HG03558 (cell line): ENCODE results near the gene TMEM151B.

Experiments used
- ATAC-seq: cut with Tn5 transposase; IDR thresholded peaks from one replicate; pipeline ENCODE4 v1.9.1; 2021; ENCODE audit warnings: moderate number of reproducible peaks; ENCODE audit not compliant: unreplicated experiment; ENCODE audit errors: extremely low read depth

The TMEM151B gene

DNA sequence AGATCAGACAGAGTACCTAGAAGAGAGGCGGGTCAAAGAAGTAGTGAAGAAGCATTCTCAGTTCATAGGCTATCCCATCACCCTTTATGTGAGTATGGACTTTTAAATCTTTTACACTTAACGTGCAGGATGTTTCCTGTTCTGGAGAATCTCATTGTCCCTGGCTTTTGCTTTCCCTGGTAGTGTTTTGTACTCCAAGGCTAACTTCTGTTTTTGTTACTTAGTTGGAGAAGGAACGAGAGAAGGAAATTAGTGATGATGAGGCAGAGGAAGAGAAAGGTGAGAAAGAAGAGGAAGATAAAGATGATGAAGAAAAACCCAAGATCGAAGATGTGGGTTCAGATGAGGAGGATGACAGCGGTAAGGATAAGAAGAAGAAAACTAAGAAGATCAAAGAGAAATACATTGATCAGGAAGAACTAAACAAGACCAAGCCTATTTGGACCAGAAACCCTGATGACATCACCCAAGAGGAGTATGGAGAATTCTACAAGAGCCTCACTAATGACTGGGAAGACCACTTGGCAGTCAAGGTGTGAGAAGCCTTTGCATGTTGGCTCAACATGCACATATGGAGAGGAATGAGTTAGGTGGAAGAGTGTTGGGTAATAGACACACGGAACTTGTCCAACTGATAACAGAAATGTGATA is 20.1 kb upstream of the TMEM151B start:
- no peak for ATAC-seq

DNA sequence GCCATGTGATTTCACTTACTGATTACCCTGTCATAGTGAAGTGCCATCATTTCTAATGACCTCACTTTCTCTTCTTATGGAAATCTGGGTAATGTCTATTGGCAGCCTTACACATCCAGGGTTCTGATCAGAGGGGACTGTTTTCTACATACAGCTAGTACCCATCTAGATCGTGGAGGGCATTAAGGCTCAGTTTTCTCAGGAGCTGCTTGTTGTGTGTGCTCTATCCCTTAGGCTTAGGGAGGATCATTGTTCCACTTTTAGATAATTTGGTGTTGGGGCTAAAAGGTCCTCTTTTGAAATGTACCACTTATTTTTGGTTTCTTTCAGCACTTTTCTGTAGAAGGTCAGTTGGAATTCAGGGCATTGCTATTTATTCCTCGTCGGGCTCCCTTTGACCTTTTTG is 19.5 kb upstream of the TMEM151B start:
- ATAC-seq, result no peak

DNA sequence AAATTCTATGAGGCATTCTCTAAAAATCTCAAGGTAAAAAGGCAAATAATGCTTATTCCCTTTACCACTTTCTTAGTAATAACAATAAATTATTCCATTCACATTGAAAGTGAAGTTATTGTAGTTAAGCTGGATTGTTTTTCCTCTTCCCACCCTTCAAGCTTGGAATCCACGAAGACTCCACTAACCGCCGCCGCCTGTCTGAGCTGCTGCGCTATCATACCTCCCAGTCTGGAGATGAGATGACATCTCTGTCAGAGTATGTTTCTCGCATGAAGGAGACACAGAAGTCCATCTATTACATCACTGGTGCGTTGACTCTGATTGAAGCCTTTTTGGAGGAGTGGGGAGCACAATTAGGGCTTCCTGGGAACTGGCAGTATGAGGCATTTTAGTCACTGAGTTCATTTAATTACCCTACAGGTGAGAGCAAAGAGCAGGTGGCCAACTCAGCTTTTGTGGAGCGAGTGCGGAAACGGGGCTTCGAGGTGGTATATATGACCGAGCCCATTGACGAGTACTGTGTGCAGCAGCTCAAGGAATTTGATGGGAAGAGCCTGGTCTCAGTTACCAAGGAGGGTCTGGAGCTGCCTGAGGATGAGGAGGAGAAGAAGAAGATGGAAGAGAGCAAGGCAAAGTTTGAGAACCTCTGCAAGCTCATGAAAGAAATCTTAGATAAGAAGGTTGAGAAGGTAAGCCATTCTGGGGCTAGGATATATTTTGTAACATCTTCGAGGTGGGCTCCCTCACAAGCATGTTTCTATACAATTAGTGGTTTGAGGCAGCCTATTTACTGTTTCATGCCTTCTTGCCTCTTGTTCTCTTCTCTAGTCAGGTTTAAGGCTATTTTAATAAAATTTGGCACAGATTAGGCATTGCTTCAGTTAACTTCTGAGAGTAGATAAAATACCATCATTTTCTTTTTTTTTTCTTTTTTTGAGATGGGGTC is 18.4 kb upstream of the TMEM151B start:
- ATAC-seq, result no peak

DNA sequence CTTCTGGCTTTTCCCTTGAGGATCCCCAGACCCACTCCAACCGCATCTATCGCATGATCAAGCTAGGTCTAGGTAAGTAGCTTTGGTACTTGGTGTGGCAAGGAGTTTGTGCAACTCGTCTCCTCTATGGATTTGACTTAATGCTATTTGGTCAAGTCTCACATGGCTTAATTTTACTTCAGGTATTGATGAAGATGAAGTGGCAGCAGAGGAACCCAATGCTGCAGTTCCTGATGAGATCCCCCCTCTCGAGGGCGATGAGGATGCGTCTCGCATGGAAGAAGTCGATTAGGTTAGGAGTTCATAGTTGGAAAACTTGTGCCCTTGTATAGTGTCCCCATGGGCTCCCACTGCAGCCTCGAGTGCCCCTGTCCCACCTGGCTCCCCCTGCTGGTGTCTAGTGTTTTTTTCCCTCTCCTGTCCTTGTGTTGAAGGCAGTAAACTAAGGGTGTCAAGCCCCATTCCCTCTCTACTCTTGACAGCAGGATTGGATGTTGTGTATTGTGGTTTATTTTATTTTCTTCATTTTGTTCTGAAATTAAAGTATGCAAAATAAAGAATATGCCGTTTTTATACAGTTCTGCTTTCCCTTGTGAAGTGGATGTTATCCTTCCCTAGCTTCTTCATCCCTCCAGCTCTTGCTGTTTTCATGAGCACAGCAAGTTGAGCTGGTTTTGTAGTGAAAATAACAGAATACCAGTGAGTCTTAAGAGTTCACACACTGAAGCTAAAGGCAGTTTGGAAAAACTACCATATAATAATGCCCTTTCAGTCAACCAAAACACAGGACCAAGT is 16.7 kb upstream of the TMEM151B start:
- ATAC-seq, result no peak

DNA sequence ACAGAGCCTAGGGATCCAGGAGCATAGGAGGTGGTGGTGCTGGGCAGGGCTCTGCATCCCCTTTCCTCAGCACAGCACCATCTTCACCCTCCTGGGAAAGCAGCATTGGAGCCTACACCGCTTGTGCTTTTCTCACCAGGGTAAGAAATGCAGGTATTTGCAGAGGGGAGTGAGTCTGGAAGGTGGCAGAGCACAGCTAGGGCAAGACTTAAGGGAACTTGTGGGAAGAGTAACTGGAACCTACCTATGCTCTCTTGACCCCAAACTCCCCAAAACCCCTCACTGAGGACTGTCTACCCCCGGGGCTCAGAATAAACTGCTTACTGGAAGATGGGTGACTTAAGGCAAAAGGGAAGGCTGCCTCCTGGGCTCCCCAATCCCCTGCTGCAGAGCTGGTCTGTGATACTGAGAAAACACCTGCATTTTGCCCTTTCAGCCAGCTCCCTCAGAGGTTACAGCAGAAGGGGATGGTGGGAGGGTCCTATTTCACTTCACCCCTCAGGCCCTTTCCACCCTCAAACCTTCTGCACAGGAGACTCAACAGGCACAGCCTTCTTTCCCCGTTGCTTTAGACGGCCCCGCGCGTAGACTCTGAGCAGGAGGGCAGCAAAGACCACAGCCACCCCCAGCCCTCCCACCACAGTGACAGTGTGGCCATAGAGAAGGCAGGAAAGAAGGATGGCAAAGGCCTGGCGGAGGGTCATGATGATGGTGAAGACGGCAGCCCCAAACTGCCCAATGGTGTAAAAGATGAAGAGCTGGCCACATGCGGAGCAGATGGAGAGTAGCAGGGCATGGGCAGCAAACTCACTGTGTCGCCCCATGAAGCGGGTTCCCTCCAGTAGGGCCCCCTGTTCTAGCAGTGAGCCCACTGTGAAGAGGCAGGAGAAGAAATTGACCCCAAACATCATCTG is 15.8 kb upstream of the TMEM151B start:
- ATAC-seq, result no peak

DNA sequence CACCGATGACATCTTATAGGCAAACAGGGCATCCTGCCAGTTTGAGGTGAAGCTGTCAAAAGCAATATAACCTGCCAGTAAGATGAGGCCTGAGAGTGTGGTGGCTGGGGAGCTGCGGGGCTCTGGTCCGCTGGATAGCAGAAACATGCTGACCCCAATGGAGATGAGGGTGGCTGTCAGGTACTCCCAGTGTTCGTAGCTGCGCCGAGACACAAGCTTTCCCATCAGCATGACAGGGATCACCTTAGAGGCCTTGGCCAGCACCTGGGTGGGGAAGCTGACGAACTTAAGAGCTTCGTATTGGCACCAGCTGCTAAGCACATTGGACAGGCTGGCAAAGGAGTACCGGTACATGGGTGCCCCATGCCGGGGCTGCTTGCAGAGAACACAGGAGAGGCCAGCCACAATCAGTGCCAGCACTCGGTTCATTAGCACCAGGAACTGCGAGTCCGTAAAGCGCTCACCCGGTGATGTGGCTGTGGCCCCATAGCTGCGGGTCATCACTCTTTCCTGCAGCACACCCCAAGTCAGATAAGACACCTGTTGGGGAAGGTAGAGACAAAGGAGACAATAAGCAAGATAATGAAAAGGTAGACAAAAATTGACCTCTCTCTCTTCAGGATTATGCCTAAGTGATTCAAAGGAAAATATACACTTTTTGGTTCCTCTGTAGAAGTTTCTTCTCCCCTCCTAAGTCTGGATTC is 15.0 kb upstream of the TMEM151B start:
- ATAC-seq, result no peak

DNA sequence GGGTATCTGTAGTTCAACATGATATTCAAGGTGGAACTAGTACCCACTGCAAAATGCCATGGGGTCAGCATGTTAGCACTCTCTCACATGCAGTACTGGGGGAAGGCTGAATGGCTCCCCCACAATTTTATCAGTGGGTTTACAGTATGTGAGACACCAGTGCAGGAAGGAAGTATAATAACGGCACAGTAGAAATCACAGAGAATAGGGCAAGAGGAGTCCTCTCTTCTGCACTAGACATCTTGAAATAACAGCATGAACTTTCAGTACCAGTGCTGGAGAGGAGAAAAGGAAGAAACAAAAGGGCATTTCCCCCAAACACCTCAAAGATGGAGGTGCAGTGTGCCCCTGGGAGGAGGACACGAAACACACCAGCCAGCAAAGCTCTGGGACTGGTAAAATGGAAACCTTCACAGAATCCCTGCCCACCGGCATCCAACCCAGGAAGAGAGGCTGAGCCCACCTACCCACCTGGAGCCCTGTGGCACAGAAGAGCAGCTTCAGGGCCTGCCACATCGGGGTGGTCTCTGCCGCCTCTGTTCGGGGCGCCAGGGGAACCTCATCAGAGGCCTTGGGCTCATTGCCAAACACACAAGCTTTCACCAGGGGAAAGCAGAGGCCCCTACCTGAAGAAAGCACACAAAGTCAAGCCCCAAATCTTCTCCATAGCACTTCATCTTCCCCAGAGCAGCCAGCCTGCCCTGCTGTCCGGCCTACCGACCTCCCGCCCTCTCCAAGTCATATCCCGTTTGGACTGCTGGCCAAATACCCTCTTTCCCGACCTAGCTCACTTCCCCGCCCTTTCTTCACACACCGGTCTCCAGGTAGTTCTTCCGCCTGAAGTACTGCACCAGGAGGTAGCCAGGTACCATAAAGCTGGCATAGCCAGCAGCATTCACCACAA is 14.1 kb upstream of the TMEM151B start:
- ATAC-seq, result no peak

DNA sequence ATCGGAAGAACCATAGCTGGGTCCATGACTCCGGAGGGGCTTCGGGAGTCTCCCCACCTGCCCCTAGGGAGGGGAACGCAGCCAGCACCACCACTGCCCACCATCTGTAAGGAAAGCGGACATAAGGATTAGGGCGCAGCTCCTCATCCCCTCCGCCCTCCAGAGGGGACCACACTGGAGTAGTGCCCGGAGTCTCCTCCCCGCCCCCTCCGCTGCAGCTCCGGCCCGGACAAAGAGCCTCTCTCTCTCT is 13.6 kb upstream of the TMEM151B start:
- no peak for ATAC-seq

DNA sequence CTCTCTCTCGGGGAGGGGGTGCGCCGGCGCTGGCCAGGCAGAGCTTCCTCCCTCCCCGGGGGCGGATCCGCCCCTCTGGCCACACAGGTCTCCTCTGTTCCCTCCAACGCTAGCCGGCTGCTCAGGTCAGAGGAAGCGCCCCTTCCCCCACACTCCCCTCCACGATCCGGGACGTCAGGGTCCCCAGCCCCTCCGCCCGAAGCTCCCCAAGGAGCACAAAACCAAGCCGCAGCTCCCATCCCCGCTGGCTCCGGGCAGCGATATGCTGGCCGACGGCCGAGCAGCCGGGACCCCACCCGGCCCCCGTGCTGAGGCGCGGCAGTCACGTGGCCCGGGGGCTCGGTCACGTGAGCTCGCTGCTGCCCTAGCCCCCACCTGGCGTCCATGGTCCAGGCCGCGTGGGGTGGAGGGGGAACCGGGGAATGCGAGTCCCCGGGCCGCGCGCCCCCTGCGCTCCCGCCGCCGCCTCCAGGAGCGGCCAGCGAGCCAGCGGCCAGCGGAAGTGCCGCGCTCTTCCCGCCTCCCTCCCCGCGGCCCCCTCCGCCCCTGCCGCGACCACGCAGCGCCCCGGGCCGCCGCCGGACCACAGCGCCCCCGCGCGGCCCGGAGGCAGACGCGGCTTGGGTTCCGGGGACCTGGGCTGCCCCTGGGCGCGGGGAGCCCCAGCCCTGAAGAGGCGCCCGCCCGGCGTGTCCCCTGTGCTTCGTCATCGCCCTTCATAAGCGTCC is 13.1 kb upstream of the TMEM151B start, which contains the start of gene SLC35B2:
Gene SLC35B2 (minus strand): TSS at position 504 of the 728 bp plus-strand sequence. CDS start 118 bp downstream, at position 386.
- ATAC-seq, result peak; percentile 19

DNA sequence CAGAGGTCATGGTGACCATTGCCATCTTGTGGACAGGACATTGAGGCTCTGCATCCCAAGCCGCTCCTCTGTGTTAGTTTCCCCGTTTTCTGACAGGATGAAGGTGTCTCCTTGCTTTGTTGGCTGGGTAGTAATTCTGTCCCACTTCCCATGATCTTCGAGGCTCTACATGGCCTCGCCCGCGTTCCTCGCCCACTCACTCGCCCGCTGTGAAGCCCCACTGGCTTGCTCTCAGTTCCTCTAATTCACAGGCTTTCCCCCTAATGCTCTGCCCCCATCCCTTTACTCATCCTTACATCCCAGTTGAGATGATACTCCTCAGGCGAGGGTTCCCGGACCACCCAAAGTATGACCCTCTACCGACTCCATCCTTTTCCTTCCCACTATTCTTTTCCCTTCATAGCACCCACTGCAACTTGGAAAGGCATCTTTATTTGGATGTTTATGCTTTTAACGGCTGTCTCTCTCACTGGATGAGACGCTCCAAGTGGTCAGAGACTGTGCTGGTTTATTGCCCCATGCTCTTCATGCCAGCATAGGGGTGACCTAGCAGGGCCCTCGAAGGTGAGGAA is 12.4 kb upstream of the TMEM151B start:
- ATAC-seq, result peak; percentile 3

DNA sequence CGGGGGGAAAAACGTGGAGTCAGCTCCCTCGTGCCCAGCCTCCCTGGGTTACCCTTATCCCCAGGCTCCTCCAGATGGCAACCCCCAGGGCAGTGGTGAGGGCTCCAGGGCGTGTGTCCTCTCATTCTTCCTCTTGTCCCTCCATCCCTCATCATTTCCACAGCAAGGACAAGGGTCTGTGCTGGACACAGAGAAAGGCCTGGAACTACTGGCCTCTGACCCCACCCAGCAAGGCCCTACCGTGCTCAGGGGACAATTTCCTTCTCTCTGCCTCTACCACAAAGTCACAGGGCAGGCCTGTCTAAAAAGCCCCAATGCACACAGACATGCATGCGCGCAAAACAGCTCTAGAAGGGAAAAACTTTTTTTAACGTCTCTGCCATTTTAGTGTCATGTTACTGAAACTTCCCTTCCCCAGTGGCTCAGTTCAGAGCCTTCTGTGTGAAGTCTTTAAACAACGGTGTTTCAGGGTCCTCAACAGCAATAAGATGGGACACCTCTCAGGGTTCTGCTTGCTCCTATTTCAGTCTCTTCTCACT is 11.9 kb upstream of the TMEM151B start:
- ATAC-seq, result no peak

DNA sequence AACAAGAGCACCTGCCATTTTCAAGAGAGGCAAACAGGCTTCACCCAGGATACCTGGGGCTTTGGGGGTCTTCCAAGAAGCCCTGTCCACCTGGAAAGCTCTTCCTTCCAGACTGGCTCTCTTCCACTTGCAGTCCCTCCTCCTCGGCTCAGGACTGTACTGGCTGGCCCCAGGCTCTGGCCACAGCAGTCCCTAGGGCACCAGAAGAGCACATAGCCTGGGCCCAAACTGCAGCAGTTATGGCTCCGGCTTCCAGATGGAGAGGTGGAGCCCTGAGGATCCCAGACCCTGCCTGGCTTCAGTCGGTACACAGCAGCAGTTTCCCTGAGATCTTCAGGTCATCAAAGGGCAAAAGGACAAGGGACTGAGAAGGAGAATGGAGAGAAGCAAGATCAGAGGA is 11.3 kb upstream of the TMEM151B start:
- ATAC-seq, result no peak

DNA sequence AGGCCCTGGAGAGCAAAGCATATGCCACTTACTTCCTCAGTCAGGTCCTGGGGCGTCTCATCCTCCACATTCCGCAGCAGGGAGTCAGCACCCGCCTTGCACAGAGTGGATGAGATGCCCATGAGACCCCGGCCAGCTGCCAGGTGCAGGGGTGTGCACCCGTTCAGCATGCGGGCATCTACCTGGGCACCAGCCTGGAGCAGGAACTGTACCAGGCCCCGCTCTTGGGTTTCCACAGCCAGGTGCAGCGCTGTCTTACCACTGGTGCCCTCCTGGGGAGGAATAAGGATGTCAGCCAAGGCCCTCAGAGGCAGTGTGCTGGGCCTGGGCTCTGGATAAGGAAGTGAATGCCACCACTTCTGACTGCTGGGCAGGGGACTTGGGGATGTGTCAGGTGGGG is 10.2 kb upstream of the TMEM151B start:
- ATAC-seq, result no peak

DNA sequence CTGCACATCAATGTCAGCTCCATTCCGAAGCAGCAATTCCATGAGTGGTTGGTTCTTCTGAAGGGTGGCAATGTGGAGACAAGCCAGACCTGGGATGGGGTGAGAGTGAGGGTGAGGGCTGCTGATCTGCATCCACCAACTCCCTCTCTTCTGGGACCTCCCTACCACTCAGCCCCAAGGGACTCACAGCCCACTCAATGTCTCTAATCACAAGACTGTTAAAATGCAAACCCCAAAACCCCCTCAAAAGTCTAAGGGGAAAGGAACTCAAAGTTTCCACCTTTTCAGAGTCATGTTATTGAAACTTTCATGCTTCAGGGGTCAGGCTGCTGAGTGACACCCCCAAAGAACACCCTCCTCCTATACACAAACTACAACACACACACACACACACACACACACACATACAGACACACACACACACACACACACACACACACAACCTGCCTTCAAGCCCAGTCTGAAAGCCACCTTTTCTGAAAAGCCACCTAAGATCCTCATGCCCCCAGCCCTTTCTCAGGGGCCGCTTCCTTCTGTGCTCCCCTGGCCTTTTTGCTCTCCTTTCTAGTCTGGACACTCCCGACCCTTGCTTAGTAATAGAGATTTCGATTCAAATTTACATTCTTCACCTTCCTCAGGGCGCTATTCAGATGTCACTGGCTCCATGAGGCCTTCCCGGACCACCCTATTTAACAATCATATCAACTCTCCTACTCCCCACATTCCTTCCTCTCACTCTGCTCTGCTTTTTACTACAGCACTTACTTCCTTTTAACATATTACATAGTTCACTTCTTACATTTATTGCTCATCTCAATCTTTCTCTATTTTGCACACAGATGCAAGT is 9.6 kb upstream of the TMEM151B start:
- no peak for ATAC-seq

DNA sequence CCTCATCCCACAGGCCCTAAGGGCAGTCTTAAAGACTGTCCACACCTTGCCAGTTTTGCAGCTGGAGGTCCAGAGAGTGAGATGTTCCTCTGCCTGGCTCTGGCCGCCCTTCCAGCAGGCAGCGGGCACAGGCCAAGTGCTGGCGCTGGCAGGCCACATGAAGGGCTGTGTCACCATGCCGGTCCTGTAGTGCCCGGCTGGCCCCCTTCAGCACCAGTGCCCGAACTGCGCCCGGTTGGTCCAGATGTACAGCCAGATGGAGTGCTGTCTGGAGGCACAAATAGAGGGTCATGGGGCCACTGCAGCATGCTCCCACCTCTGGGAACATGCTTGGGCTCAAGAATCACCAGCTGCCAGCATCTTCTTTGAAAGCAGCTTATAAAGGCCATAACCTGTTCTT is 8.7 kb upstream of the TMEM151B start:
- no peak for ATAC-seq
